ENCODE measurements around the gene RUSF1. TPM values are rescaled to one million over a fixed set of nuclear protein-coding genes. Genes with fewer than 3 reads are reported as not detected.

Gene RUSF1
- total and polyA plus RNA-seq, 4 donors, result 21.8 to 73.1 (median 49.5) TPM

- 58% methylated on average over 15 of the region's 15 CpGs for WGBS
- TF ChIP-seq, protein P1, sequence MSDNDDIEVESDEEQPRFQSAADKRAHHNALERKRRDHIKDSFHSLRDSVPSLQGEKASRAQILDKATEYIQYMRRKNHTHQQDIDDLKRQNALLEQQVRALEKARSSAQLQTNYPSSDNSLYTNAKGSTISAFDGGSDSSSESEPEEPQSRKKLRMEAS (IDR thresholded peaks at IDR 0.05), result no peak
- no peak for TF ChIP-seq HNF4G (IDR thresholded peaks at IDR 0.05)
- TF ChIP-seq RXRA (IDR thresholded peaks at IDR 0.05), result no peak
- no peak for TF ChIP-seq NR2F2 (IDR thresholded peaks at IDR 0.05)
- TF ChIP-seq YY1 (IDR thresholded peaks at IDR 0.05), result no peak
- TF ChIP-seq TAF1 (conservative IDR thresholded peaks at IDR 0.05), result no peak
- no peak for TF ChIP-seq RAD21 (IDR thresholded peaks at IDR 0.05)
- no peak for TF ChIP-seq FOXA1 (IDR thresholded peaks at IDR 0.05)
- TF ChIP-seq JUND (IDR thresholded peaks at IDR 0.05), result no peak
- no peak for TF ChIP-seq EGR1 (IDR thresholded peaks at IDR 0.05; ENCODE audit: low read depth in 2 of 2)
- TF ChIP-seq, protein P2, sequence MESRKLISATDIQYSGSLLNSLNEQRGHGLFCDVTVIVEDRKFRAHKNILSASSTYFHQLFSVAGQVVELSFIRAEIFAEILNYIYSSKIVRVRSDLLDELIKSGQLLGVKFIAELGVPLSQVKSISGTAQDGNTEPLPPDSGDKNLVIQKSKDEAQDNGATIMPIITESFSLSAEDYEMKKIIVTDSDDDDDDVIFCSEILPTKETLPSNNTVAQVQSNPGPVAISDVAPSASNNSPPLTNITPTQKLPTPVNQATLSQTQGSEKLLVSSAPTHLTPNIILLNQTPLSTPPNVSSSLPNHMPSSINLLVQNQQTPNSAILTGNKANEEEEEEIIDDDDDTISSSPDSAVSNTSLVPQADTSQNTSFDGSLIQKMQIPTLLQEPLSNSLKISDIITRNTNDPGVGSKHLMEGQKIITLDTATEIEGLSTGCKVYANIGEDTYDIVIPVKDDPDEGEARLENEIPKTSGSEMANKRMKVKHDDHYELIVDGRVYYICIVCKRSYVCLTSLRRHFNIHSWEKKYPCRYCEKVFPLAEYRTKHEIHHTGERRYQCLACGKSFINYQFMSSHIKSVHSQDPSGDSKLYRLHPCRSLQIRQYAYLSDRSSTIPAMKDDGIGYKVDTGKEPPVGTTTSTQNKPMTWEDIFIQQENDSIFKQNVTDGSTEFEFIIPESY (IDR thresholded peaks at IDR 0.05), result no peak
- no peak for TF ChIP-seq FOXA2 (IDR thresholded peaks at IDR 0.05)
- no peak for TF ChIP-seq GABPA (IDR thresholded peaks at IDR 0.05 in 1 of 2, conservative IDR thresholded peaks at IDR 0.05 in 1 of 2)
- no peak for TF ChIP-seq SP1 (IDR thresholded peaks at IDR 0.05)
- TF ChIP-seq, protein P3, sequence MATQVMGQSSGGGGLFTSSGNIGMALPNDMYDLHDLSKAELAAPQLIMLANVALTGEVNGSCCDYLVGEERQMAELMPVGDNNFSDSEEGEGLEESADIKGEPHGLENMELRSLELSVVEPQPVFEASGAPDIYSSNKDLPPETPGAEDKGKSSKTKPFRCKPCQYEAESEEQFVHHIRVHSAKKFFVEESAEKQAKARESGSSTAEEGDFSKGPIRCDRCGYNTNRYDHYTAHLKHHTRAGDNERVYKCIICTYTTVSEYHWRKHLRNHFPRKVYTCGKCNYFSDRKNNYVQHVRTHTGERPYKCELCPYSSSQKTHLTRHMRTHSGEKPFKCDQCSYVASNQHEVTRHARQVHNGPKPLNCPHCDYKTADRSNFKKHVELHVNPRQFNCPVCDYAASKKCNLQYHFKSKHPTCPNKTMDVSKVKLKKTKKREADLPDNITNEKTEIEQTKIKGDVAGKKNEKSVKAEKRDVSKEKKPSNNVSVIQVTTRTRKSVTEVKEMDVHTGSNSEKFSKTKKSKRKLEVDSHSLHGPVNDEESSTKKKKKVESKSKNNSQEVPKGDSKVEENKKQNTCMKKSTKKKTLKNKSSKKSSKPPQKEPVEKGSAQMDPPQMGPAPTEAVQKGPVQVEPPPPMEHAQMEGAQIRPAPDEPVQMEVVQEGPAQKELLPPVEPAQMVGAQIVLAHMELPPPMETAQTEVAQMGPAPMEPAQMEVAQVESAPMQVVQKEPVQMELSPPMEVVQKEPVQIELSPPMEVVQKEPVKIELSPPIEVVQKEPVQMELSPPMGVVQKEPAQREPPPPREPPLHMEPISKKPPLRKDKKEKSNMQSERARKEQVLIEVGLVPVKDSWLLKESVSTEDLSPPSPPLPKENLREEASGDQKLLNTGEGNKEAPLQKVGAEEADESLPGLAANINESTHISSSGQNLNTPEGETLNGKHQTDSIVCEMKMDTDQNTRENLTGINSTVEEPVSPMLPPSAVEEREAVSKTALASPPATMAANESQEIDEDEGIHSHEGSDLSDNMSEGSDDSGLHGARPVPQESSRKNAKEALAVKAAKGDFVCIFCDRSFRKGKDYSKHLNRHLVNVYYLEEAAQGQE (IDR thresholded peaks at IDR 0.05), result no peak
- TF ChIP-seq, protein P4, sequence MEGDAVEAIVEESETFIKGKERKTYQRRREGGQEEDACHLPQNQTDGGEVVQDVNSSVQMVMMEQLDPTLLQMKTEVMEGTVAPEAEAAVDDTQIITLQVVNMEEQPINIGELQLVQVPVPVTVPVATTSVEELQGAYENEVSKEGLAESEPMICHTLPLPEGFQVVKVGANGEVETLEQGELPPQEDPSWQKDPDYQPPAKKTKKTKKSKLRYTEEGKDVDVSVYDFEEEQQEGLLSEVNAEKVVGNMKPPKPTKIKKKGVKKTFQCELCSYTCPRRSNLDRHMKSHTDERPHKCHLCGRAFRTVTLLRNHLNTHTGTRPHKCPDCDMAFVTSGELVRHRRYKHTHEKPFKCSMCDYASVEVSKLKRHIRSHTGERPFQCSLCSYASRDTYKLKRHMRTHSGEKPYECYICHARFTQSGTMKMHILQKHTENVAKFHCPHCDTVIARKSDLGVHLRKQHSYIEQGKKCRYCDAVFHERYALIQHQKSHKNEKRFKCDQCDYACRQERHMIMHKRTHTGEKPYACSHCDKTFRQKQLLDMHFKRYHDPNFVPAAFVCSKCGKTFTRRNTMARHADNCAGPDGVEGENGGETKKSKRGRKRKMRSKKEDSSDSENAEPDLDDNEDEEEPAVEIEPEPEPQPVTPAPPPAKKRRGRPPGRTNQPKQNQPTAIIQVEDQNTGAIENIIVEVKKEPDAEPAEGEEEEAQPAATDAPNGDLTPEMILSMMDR (IDR thresholded peaks at IDR 0.05; ENCODE audit: low read depth, low read length, missing input control), result no peak
- no peaks in the 10 kb centered on the region for H3K27me3 ChIP-seq (ENCODE audit: control insufficient read depth in 4 of 4, insufficient read depth in 4 of 4, low read length in 3 of 4)
- no peak for DNase-seq (ENCODE audit: low spot score)
- no peaks in the 10 kb centered on the region for H3K9me3 ChIP-seq (ENCODE audit: control insufficient read depth in 4 of 4, low read length in 3 of 4)
- peaks cover 5 to 18% (median 12%) of the 10 kb centered on the region in 4 donors for H3K4me1 ChIP-seq (ENCODE audit: control insufficient read depth in 4 of 4, insufficient read depth in 4 of 4, low read length in 3 of 4)
- H3K27ac ChIP-seq (ENCODE audit: low read depth in 1 of 2, low read length in 2 of 2), result peak overlapping the region; percentile 46 to 55
- H3K4me3 ChIP-seq (ENCODE audit: low read depth in 1 of 3, low read length in 3 of 3), result peak overlapping the region in 1 of 3 donors; percentile 57
- peak overlapping the region in 1 of 2 donors; percentile 47 for H3K9ac ChIP-seq (ENCODE audit: low read depth in 1 of 2, low read length in 2 of 2)
- H3K36me3 ChIP-seq (ENCODE audit: control insufficient read depth in 4 of 4, insufficient read depth in 3 of 4, low read depth in 1 of 4, low read length in 3 of 4), result peaks cover 0 to 10% (median 1%) of the 10 kb centered on the region in 4 donors
Observed at GRCh38 chr16:31471241-31471874, 36.8 kb downstream of the RUSF1 start.

Data from liver (tissue), 9 donors.